Brain microvascular endothelial cell (primary cell): ENCODE data around the gene LUC7L.
"Not testable (repeated sequence)": the region's sequence is repeated elsewhere in the genome, so short reads cannot be mapped to it uniquely, and the experiment has no call there.

ENCODE experiments used
- DNase-seq: peaks from one replicate; pipeline ENCODE4 v3.0.0-alpha.2; 2020
- H3K27ac ChIP-seq: fragments of 250-450 bp; sonication (Bioruptor Pico); 2 replicates; pipeline ENCODE4 v1.5.1; 2020; ENCODE audit warnings: mild to moderate bottlenecking, moderate library complexity
- H3K27me3 ChIP-seq: fragments of 250-450 bp; sonication (Bioruptor Pico); replicated peaks from 2 replicates; pipeline ENCODE4 v1.5.1; 2020; ENCODE audit warnings: mild to moderate bottlenecking
- H3K36me3 ChIP-seq: fragments of 250-450 bp; sonication (Bioruptor Pico); replicated peaks from 2 replicates; pipeline ENCODE4 v1.5.1; 2020; ENCODE audit warnings: mild to moderate bottlenecking
- H3K4me3 ChIP-seq: 2 replicates; pipeline ENCODE4 v1.5.1; 2011; ENCODE audit warnings: low read depth, mild to moderate bottlenecking, control low read depth, low read length, moderate library complexity
- in situ Hi-C: cut with HindIII; loops from 2 replicates; pipeline ENCODE4 v1.10.0; 2017; ENCODE audit warnings: low sequenced_read_pairs, low pct_ligation_motif_present
- TF ChIP-seq, protein P1 (sequence below): IDR thresholded peaks from 2 replicates; pipeline ENCODE4 v1.5.1; 2011; ENCODE audit warnings: low read depth, mild to moderate bottlenecking, moderate library complexity, low read length, control low read depth, inconsistent platforms; ENCODE audit errors: missing control alignments

LUC7L gene

DNA sequence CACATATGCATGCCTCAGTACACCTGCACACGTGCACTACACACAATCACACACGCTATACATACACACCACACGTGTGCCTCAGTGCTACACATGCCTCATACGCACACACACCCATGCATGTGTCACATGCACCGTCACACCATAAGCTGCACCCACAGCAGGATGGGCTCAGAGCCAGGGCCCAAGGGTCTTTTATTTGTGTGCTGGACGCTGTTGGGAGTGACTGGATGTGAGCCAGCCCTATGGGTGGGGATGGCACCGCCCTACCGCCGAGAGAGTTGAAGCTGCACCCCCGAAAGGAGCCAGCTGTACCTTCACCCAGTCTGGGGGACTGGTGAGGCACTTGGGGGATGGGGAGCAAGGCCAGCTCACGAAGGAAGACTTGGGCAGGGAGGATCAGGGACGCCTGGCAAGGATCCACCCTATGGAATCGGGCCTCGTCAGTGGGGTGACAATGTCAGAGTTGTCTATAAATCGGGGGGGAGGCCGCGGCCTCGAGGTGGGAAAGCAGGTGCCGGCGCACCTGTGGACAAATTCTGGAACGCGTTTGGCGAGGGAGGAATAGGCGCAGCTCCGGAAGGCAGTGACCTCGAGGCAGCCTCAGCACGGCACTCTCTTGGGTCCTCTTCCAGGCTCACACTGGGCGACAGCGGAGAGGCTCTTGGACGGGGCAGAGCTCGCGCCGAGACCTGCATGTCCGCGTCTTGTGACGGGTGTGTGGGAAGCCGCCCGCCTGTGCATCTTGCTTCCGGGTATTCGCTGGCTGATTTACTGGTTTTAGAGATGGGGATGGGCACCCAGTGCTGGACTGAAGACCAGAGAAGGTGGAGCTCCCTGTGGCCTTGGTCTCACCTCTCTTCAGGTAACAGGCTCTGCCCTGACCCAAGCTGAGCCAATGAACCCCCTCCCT is 39.1 kb upstream of the LUC7L start:
- Histone ChIP-seq H3K27ac (no peak overlapping the region), H3K36me3 (peaks cover 6% of the 10 kb centered on the region), H3K4me3 (no peak overlapping the region), H3K27me3 (no peaks in the 10 kb centered on the region)
- no peak for DNase-seq
- TF ChIP-seq, protein P1, sequence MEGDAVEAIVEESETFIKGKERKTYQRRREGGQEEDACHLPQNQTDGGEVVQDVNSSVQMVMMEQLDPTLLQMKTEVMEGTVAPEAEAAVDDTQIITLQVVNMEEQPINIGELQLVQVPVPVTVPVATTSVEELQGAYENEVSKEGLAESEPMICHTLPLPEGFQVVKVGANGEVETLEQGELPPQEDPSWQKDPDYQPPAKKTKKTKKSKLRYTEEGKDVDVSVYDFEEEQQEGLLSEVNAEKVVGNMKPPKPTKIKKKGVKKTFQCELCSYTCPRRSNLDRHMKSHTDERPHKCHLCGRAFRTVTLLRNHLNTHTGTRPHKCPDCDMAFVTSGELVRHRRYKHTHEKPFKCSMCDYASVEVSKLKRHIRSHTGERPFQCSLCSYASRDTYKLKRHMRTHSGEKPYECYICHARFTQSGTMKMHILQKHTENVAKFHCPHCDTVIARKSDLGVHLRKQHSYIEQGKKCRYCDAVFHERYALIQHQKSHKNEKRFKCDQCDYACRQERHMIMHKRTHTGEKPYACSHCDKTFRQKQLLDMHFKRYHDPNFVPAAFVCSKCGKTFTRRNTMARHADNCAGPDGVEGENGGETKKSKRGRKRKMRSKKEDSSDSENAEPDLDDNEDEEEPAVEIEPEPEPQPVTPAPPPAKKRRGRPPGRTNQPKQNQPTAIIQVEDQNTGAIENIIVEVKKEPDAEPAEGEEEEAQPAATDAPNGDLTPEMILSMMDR: no peak
- in situ Hi-C loops: no loop called here

DNA sequence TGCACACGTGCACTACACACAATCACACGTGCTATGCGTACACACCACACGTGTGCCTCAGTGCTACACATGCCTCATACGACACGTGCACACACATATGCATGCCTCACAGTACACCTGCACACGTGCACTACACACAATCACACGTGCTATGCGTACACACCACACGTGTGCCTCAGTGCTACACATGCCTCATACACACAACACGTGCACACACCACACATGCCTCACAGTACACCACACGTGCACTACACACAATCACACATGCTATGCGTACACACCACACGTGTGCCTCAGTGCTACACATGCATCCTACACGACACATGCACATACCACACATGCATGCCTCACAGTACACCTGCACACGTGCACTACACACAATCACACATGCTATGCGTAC is 38.3 kb upstream of the LUC7L start:
- H3K36me3 ChIP-seq, in situ Hi-C loops, H3K4me3 ChIP-seq, H3K27me3 ChIP-seq, H3K27ac ChIP-seq, DNase-seq: not testable (repeated sequence)

DNA sequence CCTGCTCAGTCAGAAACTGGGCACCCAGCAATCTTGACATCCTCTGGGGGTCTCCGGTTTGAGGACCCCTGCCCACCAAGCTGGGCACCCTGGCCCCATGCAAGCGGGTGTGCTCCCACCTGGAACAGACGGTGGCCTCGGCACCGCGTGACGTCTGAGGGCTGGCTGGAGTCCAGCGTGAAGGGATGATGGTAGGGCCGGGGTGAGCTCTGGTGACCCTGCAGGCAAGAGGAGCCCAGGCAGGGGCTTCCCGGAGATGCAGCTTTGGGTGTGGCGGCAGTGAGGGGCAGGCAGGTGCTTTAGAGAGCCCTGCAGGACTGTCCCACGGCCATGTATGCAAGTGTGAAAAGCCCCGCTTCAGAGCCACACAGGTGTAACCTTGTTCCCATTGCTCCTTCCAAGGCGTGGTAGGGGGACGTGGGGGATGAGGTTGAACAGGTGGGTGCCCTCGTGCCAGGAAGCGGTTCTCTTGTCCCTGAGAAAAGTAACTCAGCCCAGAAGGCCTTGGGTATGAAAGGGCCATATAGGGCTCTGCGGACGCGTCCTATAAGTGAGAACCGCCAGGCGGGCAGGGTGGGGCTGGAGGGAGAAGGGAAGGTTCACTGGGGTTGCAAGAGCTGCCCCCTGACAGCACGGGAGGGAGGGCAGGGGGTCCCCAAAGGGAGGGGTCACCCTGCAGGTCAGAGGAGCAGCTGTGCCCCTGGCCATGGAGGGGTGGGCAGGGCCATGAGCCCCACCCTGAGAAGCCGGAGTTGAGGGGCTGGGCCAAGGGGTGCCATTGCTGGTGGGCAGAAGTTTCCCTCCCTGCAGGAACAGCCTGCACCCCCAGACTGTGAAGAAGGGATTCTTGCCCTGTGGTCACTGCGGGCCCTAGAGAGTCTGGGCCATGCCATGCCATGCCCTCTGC is 37.3 kb upstream of the LUC7L start:
- H3K36me3 ChIP-seq: peaks cover 16% of the 10 kb centered on the region
- in situ Hi-C loops: no loop called here
- H3K27me3 ChIP-seq: no peaks in the 10 kb centered on the region
- H3K4me3 ChIP-seq: no peak overlapping the region
- no peak overlapping the region for H3K27ac ChIP-seq
- no peak for DNase-seq
- TF ChIP-seq, protein P1: no peak

DNA sequence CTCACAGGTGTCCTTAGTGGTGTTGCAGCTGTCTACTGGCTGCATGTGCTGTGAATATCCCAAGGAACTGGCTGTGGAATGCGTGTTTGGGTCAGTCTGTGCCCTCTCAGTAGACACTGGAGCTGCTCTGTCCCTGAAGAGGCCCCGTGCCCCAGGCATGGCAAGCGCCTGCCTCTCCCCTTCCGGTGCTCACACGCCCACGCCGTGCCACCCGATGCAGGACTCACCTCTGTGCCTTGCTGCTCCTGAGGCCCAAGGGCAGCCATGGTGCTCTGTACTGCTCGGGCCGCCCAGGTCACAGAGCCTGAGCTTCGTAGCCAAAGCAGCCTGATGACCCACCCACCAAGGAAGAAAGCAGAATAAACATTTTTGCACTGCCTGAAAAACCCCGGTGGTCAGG is 36.5 kb upstream of the LUC7L start:
- H3K4me3 ChIP-seq: no peak overlapping the region
- peaks cover 19% of the 10 kb centered on the region for H3K36me3 ChIP-seq
- TF ChIP-seq, protein P1: no peak
- no peak overlapping the region for H3K27ac ChIP-seq
- no peak for DNase-seq
- no peaks in the 10 kb centered on the region for H3K27me3 ChIP-seq
- in situ Hi-C loops: no loop called here

DNA sequence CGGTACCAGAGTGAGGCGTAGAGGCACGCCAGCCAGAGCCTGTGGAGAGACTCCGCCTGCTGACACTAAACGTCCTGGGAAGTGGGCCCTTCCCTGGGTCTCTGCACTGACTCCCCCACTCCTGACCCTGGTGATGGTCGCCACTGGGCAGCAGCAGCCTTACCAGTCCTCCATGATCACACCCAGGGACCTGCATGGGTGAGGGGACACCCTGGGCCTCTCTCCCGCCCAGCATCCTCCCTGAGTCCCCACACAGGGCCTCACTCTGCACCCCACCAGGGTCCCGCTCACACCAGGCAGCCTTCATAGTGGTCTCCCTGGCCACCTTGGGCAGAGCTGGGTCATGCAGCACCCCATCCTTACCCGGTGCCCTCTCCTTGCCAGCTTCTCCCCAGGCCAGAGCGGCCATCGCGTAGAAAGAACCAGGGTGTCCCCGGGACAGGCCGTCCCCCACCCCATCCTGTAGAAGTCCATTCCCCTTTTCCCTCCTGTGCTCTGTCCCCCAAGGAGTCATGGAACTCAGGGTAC is 35.8 kb upstream of the LUC7L start:
- in situ Hi-C loops: no loop called here
- Histone ChIP-seq H3K27ac (no peak overlapping the region), H3K4me3 (no peak overlapping the region)

More for the DNA sequence above, 35.8 kb upstream of the LUC7L start:
- H3K36me3 ChIP-seq: peaks cover 19% of the 10 kb centered on the region
- DNase-seq: no peak
- no peaks in the 10 kb centered on the region for H3K27me3 ChIP-seq
- TF ChIP-seq, protein P1: no peak
